Measurements from ENCODE around the gene CSAG2.
"Not testable (repeated sequence)": the region's sequence is repeated elsewhere in the genome, so short reads cannot be mapped to it uniquely, and the experiment has no call there.

GRCh38 chrX:152713195-152713594 is 4.1 kb upstream of the CSAG2 start:
- TF ChIP-seq CTCF (IDR thresholded peaks at IDR 0.05; ENCODE audit: low read depth, low read length); EZH2phosphoT487 (IDR thresholded peaks at IDR 0.05; ENCODE audit: low read depth): not testable (repeated sequence)
